Stromal cell of bone marrow (primary cell): ENCODE data around the gene SMIM3.
"Not testable (repeated sequence)": the region's sequence is repeated elsewhere in the genome, so short reads cannot be mapped to it uniquely, and the experiment has no call there.

Experiments used
- DNase-seq: peaks from one replicate; pipeline ENCODE4 v3.0.0-alpha.2; 2012; ENCODE audit warnings: low read depth

Gene SMIM3

GRCh38 chr5:150793423-150793888 lies 14.9 kb downstream of the SMIM3 start:
- DNase-seq = not testable (repeated sequence)

GRCh38 chr5:150794927-150795326 lies 16.4 kb downstream of the SMIM3 start:
- no peak for DNase-seq

- no peak for DNase-seq
These were observed 18.8 kb downstream of the SMIM3 start for GRCh38 chr5:150797384-150797783.

- DNase-seq = no peak
These were observed 22.8 kb downstream of the SMIM3 start for GRCh38 chr5:150801117-150801927.

DNA sequence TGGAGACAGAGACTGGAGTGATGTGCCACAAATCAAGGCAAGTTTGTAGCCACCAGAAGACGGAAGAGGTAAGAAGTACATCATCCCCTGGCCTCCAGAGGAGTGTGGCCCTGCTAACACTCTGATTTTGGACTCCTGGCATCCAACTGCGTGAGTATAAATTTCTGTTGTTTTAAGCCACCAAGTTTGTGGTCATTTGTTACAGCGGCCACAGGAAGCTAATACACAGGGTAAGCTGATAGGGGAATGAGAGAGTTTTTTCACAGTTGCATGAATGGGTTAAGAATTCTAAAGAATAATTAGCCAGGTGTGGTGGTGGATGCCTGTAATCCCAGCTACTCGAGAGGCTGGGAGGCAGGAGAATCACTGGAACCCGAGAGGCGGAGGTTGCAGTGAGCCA lies 25.8 kb downstream of the SMIM3 start:
- no peak for DNase-seq

DNA sequence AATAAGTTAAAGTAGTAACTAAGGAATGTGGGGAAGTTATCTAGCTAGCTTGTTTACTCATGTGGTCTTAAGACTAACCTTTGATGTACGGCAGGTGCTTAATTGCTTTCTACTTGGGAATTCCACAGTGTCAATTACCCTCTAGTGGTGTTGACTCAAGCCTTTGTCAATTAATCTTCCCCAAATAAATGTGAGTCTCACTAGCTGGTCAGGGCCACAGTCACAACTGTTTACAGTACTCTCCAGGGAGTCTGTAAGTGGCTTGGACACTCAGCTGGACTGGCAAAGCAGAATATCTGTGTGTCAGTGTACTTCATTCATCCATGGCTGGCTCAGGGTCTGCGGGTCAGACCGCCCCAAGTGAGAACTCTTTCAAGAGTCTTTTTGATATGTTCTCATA lies 30.8 kb downstream of the SMIM3 start:
- DNase-seq = no peak

GRCh38 chr5:150815010-150815409 lies 36.5 kb downstream of the SMIM3 start:
- DNase-seq = no peak

GRCh38 chr5:150816946-150817345 lies 38.4 kb downstream of the SMIM3 start:
- no peak for DNase-seq

DNA sequence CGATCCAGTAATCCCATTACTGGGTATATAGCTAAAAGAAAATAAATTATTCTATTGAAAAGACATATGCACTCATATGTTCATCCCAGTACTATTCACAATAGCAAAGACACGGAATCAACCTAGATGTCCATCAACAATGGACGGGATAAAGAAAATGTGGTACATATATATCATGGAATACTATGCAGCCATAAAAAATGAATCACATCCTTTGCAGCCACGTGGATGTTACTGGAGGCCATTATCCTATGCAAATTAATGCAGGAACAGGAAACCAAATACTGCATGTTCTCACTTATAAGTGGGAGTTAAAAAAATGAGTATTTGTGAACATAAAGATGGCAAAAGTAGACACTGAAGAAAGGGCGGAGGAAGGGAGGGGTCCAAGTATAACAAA lies 51.2 kb downstream of the SMIM3 start:
- DNase-seq = no peak

DNA sequence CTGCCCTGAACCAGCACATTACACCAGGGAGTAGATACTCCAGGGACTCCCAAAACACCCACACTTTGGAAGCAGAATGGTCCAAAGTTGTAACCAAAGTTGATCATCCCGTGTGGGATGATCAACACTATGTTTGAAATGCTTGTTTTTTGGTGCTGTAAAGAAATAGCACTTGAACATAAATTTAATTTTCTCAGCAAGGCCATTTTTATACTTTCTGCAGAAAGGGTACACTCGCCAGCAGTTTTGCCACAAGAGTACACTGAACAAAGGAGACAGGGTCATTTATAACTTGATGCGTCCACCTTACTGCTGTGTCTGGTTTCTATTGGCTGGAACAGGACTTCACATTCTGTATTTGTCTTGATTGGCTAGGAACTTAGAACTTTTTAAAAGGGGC lies 53.3 kb downstream of the SMIM3 start:
- DNase-seq = not testable (repeated sequence)

- no peak for DNase-seq
These were observed 57.5 kb downstream of the SMIM3 start for GRCh38 chr5:150836064-150836463.

DNA sequence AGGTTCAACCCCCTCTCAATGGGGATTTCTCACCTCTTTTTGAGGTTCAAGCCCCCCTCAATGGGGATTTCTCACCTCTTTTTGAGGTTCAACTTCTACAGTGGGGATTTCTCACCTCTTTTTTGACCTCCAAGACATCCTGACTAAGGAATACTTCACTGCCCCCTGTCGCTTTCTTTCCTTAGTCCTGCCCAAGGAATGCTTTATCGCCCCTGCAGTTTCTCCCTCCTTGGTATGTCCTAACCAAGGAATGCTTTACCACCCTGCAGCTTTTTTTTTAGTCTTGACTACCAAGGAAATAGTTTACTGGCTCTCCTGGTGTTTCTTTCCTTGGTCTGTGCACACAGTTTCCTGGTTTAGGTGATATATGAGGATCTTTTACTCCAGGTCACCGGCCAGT lies 58.1 kb downstream of the SMIM3 start:
- no peak for DNase-seq

DNA sequence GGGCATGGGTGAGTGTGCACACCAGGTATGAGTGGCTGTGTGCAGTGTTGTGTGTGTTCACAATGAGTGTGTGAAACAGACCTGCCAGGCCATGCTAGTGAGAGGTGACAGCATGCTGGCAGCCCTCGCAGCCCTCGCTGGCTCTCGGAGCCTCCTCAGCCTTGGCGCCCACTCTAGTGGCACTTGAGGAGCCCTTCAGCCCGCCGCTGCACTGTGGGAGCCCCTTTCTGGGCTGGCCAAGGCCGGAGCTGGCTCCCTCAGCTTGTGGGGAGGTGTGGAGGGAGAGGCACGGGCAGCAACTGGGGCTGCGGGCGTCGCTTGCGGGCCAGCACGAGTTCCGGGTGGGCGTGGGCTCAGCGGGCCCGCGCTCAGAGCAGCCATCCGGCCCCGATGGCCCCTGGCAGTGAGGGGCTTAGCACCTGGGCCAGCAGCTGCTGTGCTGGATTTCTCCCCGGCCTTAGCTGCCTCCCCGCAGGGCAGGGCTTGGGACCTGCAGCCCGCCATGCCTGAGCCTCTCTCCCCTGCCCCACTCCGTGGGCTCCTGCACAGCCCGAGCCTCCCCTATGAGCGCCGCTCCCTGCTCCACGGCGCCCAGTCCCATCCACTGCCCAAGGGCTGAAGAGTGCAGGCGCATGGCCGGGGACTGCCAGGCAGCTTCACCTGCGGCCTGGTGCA lies 66.8 kb downstream of the SMIM3 start:
- DNase-seq = not testable (repeated sequence)

GRCh38 chr5:150846308-150846653 lies 67.7 kb downstream of the SMIM3 start, which contains the start of gene IRGM:
IRGM (plus strand) TSS chr5:150846521; CDS start chr5:150848124, 1,603 bp downstream.
- DNase-seq = not testable (repeated sequence)
